Activated CD4-positive, alpha-beta T cell treated with anti-CD3 and anti-CD28 coated beads, Interleukin-2, amount 50 U/mL, for 48 hours (primary cell): ENCODE data around the gene NID2.

ENCODE experiments used
- DNase-seq, 2 experiments: peaks; one replicate each; pipeline ENCODE4 v3.0.0-alpha.2; 2020

NID2 gene

DNA sequence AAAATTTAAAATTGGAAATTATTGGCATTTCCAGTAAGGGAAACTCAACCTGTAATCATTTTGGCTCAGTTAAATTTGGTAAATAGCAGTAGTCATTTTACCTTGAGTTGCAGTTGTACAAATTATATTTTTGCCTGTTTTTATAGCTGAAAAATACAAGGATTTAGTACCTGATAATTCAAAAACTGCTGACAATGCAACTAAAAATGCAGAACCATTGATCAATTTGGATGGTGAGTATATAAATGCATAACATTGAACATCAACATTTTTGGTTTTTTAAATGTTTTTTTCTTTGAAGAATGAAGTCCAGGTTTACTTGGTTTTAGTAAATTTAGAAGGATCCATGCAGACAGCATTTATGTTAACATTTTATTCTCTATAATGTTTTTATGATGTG, 70.5 kb downstream of the NID2 start:
- no peak for DNase-seq

DNA sequence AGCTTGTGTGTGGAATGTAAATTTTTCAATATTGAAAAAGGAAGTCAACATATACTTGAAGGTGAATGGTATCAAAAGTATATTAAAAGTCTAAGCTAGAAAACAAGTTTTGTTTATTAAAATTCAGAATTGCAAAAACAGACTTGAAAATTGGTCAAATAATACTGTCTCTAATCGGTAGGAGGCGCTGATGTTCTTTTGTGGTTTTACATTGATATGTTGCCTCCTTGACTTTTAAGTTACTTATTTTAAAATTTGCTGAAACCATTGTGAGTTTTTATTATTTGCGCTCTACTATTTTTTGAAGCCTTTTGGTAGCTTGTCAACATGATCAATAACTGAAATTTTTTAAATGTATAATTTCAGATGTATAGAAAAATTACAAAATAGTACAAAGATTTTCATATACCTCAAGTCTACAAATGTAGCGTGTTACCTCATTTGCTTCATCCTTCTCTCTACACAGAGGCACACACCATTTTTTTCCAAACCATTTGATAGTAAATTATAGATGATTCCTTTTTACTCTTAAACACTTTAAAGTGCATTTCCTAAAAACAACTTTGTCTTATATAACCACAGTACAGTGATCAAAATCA, 72.6 kb downstream of the NID2 start:
- no peak for DNase-seq

DNA sequence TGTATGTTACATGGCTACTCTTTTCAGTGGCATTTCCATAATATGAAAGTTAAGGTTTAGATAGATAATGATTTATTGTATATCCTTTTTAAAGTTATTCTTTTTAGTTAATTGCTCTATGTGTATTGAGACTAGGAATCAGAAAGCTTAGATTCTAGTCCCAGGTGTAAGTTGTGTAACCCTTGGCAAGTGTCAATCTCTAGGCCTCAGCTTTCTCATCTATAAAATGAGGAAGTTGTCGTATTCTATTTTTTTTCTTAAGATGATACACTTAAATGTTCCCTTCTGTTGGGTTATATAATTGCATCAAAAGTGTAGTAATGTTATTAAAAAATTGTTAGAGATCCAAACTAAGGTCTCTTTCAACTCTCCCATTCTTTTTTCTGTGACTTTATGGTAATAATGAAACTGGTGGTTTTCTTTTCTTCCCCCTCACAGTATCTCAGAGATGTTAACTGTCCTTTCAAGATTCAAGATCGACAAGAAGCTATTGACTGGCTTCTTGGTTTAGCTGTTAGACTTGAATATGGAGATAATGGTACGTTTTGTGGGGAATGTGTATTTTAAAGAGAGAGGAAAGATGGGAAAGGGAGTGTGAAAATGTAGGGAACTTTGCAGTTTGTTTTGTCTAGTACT, 75.5 kb downstream of the NID2 start:
- no peak for DNase-seq

DNA sequence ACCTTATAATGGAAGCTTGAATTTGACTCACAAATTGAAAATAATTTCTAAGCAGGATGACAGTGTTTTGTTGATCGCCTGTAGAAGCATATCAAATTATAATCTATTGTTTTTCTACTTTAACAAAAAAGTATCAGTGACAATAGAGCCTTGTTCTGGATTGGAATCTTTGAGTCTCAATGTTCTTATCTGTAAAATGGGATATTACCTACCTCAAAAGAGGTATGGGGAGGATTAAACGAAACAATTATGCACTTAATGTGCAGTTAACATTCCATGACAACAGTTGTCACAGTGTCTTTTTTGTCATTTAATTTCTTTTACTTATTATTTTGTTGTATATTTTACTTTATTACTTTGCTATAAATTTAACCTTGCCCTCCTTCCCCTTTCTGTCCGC, 78.4 kb downstream of the NID2 start:
- no peak for DNase-seq

DNA sequence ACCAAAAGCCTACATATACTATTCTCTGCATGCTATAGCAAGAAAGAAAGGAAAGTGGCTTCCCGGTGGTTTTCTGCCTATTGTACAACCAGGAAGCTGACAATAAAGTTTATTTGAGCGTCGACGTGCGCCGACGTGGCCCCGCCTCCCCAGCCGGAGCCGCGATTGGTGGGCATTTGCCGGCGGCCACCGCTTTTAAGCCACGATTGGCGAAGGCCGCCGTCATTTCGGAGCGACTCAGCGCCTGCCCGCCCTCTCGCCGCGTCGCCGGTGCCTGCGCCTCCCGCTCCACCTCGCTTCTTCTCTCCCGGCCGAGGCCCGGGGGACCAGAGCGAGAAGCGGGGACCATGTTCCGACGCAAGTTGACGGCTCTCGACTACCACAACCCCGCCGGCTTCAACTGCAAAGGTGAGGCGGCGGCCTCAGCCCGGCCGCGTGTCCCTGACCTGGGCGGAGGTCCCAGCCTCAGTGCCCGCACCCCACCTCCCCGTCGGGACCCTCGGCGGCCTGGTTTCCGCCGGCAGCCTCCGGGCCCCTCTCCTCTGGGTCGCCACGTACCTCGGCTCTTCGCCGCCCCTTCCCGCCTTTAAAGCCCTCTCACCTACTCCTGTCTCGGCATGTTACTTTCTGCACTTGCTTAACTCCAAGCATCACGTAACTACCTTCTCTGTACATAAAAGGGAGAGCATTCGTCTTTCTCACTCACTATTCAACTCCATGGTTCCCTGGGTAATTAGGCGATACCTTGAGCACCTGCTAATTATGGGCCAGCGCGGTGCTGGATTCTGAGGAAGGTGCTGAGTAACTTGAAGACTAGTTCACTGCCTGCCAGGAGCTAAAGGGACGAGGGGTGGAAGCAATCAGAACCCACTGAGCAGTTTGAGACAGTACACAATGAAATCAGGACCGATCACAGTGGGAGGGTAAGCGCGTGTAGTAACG, 79.3 kb downstream of the NID2 start, which contains the start of gene RTRAF:
RTRAF (plus strand) TSS at position 254 of the 942 bp plus-strand sequence; CDS start at position 348, 94 bp downstream.
- DNase-seq = peak; percentile 89 to 91

DNA sequence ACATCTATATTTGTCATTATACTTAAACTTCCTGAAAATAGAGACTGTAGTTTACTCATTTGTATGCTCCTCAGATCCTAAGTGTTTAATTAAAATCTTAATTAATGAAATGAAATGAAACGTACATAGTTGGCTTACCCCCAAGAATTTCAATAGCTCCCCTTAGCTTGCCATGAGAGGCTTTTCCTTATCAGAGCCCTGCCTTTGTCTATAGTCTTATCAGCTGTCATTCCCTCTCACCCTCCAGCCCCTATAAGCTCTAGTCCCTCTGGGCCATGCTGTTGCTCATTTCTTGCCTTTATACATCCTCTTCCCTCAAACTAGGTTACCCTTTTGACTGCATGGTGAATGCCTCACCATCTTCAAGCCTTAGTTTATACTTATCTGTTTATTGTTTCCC, 80.6 kb downstream of the NID2 start:
- DNase-seq = no peak

DNA sequence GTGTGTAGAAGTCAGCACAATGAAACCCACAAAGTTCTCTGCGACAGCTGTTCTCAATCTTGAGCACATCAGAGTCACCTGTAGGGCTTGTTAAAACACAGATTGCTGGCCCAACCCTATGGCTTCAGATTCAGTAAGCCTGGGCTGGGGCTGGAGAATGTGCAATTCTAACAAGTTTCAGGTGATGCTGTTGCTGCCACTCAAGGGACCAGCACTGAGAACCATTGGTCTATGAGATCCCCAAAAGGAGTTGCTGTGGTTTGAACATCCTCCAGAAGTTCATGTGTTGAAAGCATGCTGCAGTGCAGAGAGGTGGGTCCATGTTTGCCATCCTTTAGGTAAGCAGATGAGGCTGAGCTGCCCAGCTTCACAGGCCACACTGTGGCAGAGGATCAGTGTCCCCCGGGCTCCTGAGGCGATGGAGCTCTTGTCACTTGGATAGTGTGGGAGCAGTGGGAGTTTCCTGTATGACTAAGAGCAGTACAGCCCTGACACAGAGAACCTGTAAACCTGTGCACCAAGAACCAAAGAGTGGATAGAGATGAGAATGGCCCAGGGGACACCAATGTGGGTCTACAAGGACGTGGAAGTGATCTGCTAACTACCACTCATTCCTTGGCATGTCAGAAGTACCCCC, 87.5 kb downstream of the NID2 start:
- no peak for DNase-seq

DNA sequence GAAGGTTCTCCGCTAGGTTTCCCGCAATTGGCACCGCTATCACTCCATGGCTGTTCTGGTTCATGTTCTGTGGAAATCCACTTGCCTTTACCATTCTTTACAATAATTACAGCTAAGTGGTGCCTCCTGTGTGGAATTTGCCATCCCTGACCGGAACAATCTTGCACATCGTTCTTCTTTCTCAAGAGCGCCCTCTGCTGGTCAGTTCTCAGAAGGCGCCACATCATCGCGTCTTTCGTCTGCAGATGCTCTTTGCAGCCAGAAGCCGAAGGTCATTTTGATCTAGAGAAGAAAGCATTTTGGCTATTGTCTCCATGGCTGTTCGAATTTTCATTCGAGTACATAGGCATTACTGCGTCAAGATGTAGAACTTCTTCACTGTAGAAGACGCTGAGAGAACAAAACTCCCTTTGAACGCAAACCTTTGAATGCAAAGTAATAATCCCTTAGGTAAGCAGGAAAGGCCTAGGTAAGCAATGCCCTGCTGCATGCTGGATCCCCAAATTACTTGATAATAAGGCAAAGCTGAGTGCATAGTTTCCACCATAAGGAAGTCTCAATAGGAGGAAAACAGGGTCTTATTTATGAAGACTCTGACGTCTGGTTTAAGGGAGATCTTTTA, 89.7 kb downstream of the NID2 start:
- DNase-seq = peak; percentile 87 to 91

DNA sequence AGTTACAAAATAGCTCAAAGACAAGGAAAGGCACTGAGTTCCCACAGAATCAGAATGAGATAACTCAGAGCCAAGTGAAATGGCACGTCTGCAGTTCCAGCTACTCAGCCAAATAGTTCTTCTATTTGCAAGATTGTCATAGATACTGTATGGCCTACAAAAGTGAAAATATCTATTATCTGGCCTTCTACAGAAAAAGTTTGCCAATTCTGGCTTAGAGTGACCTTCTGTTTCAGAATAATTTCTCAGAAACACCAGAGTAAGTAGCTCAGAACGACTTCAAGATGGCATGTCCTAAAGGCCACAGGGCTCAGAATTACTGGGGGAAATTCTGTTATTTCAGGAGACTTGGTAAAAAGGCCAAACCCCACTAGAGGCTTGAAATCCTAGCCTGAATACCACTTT, 90.2 kb downstream of the NID2 start:
- DNase-seq = no peak

DNA sequence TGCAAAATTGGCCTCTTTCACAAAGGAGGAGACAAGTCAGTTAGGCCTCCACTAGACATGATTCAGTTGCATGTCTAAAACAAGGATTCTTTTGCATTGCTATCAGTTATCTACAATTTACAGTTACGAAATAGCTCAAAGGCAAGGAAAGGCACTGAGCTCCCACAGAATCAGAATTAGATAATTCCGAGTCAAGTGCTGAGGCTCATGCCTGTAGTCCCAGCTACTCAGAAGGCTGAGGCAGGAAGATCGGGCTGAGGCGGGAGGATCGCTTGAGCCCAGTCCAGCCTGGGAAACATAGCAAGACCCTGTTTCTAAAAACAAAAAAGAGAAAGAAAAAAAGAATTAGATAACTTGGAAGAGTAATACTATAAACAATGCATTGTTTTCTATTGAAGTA, 91.8 kb downstream of the NID2 start:
- DNase-seq = no peak

DNA sequence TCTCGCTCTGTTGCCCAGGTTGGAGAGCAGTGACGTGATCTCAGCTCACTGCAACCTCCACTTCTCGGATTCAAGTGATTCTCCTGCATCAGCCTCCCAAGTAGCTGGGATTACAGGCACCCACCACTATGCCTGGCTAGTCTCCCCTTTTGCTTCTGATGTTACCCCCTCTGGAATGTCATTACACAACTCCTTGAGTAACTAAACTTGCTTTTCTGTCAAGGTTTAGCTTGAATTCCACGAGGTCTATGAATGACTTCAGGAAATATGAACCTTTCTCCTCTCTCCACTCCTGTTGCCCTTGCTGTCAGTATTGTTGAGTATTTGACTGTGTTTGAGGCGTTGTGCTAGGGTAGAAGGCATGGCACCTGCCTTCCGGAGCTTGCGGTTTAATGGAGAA, 96.3 kb downstream of the NID2 start:
- no peak for DNase-seq

DNA sequence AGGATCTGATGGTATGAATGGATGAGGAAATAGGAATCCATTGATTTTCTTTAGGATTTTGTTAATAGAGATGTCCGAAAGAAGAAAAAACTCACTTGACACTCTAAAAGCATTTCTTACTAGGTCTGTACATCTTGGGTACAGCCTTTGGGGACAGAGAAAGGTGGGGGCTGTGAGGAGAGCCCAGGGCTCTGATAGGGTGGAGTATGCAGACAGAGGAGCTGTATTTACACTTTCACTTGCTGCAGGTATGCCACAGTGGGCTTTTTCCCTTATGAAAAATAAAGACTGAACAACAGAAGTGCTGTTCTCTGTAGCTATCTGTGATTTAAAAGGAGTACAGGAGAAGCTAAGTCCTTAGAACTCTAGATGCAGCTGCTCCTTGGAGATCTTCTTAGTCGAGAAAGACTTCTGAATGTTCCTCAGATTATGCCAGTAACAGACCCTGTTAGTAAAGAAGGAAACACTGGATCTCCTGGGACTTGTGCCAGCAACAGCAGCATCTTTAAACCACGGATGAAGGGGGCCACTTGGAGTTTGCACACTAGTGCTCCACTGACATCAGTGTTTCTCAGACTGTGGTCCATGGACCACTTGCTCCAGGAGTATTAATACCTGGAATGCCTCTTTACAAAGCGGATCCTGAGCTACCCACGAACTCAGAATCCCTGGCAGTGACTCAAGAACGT, 98.9 kb downstream of the NID2 start:
- DNase-seq = no peak

DNA sequence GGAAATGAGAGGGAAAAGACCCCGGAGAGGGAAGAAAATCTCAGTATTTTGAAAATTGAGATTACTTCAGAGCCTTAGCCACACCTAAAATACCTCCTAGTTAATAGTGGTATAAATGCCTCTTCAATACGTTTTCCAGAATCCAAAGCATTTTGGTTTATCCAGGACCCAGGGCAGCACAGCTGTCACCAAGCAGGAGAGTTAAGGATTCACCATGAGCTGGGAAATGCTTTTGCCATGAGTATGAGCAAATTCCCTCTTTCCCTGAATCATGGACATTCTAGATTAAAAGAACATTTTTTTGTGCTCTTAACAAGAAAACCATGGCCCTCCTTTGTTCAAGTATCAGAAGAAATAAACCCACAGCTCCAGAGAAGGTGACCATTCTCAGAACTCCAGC, 101.3 kb downstream of the NID2 start:
- no peak for DNase-seq

DNA sequence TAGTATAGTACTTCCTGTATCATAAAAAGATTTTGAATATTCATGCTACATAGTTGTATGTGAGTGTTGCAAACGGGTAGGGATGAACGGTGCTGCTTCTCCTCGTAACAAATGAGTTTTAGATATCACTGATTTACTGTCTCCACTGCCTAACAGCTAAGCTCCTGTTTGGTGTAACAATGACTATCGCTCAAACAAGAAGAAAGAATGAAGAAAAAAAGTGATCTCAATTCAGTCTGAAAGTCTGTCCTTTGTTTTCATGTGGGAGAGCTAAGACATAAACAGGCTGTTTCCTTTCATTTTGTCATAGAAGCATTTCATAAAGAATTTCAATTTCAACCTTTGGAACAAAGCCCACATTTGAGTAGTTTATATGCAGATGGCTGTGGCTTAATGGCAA, 105.6 kb downstream of the NID2 start:
- no peak for DNase-seq

DNA sequence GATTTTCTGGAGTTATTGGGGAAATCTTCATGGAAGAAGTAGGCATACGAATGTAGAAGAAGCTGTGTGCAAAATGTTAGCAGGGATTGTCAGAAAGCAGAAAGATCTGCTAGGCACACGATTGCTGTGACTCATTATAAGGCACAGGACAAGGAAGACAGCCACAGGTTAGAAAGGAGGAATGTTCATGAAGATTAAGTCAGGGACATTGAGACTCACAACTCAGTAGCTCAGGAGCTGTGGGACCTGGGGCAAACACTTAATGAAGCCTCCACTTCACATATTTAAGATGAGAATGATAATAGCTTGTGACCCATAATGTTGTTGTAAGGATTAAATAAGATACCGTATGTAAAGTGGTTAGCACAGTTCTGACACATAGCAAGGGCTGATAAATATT, 106.1 kb downstream of the NID2 start:
- DNase-seq = no peak

DNA sequence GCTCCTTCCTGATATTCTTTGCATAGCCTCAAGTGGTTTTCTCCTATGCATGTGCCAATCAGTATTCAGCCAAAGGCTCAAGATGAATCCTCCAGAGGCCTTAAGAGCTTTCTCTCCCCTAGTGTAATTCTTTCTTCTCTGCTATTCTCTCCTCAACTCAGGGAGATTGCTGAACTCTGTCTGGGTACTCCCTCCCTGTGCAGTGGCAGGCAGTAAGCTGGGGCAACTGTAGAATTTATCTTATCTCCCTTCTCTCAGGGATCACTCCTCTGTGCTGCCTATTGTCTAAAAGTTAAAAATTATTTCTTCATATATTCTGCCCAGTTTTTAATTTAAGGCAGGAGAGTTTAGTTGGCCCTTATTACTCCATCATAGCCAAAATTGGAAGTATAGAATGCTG, 108.0 kb downstream of the NID2 start:
- no peak for DNase-seq

DNA sequence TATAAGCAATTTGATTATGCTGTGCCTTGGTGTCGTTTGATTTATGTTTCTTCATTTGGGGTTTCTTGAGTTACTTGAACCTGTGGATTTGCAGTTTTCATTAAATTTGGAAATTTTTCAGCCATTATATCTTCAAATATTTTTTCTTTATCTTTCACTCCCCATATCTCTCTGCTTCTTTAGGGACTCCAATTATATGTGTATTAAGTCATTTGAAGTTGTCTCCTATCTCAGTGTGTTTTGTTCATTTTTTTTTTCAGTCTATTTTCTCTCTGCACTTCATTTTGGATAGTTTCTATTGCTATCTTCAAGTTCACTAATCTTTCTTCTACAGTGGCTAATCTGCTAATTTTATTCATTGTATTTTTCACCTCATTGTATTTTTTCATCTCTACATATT, 108.9 kb downstream of the NID2 start:
- no peak for DNase-seq

DNA sequence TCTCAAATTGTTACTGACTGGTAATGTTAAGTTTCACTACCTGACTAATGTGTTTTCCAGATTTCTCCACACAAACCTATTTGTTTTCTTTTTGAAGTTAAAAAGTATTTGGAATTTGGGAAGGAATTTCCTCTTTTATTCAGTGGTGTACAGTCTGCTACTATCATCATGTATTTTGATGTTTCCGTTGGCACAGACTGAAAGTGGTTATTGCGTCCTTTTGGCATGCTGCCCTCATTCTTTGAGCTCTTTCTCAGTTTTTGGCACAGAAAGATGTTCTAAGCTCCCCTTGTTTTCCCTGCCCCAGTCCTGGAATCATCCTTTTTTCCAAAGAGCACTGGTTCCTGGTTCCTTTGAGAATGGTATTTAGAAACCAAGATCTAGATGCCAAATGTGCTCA, 110.9 kb downstream of the NID2 start:
- no peak for DNase-seq
